ENCODE measurements around the gene ELP4. TPM values are rescaled to one million over a fixed set of nuclear protein-coding genes. Genes with fewer than 3 reads are reported as not detected.

The ELP4 gene
- total RNA-seq, 1 donor from 2014 or later, result 16.7 TPM

- DNase-seq (ENCODE audit: low read depth), result no peak
- H3K4me3 ChIP-seq (ENCODE audit: low read depth, low read length), result no peak overlapping the region
- TF ChIP-seq CTCF (conservative IDR thresholded peaks at IDR 0.05; ENCODE audit: low read depth, low read length), result no peak
Observed at GRCh38 chr11:31821235-31821764, 311.7 kb downstream of the ELP4 start.

- no peak for TF ChIP-seq CTCF (conservative IDR thresholded peaks at IDR 0.05; ENCODE audit: low read depth, low read length)
- DNase-seq (ENCODE audit: low read depth), result no peak
- H3K4me3 ChIP-seq (ENCODE audit: low read depth, low read length), result no peak overlapping the region
Observed at GRCh38 chr11:31821766-31822165, 312.2 kb downstream of the ELP4 start.

GRCh38 chr11:31822175-31822926, 312.8 kb downstream of the ELP4 start:
- H3K4me3 ChIP-seq (ENCODE audit: low read depth, low read length), result no peak overlapping the region
- DNase-seq (ENCODE audit: low read depth), result no peak
- no peak for TF ChIP-seq CTCF (conservative IDR thresholded peaks at IDR 0.05; ENCODE audit: low read depth, low read length)

GRCh38 chr11:31822927-31823643, 313.5 kb downstream of the ELP4 start:
- no peak for TF ChIP-seq CTCF (conservative IDR thresholded peaks at IDR 0.05; ENCODE audit: low read depth, low read length)
- no peak for DNase-seq (ENCODE audit: low read depth)
- H3K4me3 ChIP-seq (ENCODE audit: low read depth, low read length), result no peak overlapping the region

- no peak overlapping the region for H3K4me3 ChIP-seq (ENCODE audit: low read depth, low read length)
- no peak for DNase-seq (ENCODE audit: low read depth)
- no peak for TF ChIP-seq CTCF (conservative IDR thresholded peaks at IDR 0.05; ENCODE audit: low read depth, low read length)
Observed at GRCh38 chr11:31823644-31824331, 314.2 kb downstream of the ELP4 start.

GRCh38 chr11:31824332-31824878, 314.8 kb downstream of the ELP4 start:
- no peak overlapping the region for H3K4me3 ChIP-seq (ENCODE audit: low read depth, low read length)
- DNase-seq (ENCODE audit: low read depth), result no peak
- no peak for TF ChIP-seq CTCF (conservative IDR thresholded peaks at IDR 0.05; ENCODE audit: low read depth, low read length)

Measured in epithelial cell of proximal tubule (primary cell).